AG04449 (cell line): ENCODE results near the gene IGSF21.

Source experiments
- CTCF ChIA-PET: fragments of 350-600 bp; formaldehyde crosslinking; extraction: SDS; loops from one replicate; lab custom pipeline; 2021; ENCODE audit warnings: antibody characterized with exemption; lab: Yijun Ruan, JAX
- POLR2A ChIA-PET: fragments of 400-600, 350-600 bp; formaldehyde crosslinking; extraction: SDS; loops from one replicate; lab custom pipeline; 2020; ENCODE audit warnings: antibody characterized with exemption, inconsistent platforms; lab: Yijun Ruan, JAX
- DNase-seq: peaks from one replicate; pipeline ENCODE4 v3.0.0-alpha.2; 2010; ENCODE audit warnings: low read depth, low spot score
- H3K4me3 ChIP-seq: 2 replicates; pipeline ENCODE4 v1.5.1; 2011; ENCODE audit warnings: low read depth, mild to moderate bottlenecking, control low read depth, low read length
- TF ChIP-seq, protein P1 (sequence below): IDR thresholded peaks from one replicate; pipeline ENCODE4 v1.5.1; 2011; ENCODE audit warnings: mild to moderate bottlenecking, moderate library complexity, low read length, control low read depth, inconsistent platforms; ENCODE audit not compliant: insufficient read depth; ENCODE audit errors: missing control alignments

The IGSF21 gene

GRCh38 chr1:18182398-18183160 lies 75.0 kb downstream of the IGSF21 start:
- no peak for DNase-seq
- CTCF ChIA-PET, result no interaction called here
- POLR2A ChIA-PET, result no interaction called here
- no peak overlapping the region for H3K4me3 ChIP-seq
- TF ChIP-seq, protein P1, sequence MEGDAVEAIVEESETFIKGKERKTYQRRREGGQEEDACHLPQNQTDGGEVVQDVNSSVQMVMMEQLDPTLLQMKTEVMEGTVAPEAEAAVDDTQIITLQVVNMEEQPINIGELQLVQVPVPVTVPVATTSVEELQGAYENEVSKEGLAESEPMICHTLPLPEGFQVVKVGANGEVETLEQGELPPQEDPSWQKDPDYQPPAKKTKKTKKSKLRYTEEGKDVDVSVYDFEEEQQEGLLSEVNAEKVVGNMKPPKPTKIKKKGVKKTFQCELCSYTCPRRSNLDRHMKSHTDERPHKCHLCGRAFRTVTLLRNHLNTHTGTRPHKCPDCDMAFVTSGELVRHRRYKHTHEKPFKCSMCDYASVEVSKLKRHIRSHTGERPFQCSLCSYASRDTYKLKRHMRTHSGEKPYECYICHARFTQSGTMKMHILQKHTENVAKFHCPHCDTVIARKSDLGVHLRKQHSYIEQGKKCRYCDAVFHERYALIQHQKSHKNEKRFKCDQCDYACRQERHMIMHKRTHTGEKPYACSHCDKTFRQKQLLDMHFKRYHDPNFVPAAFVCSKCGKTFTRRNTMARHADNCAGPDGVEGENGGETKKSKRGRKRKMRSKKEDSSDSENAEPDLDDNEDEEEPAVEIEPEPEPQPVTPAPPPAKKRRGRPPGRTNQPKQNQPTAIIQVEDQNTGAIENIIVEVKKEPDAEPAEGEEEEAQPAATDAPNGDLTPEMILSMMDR, result no peak

- TF ChIP-seq, protein P1, result no peak
- no peak overlapping the region for H3K4me3 ChIP-seq
- no peak for DNase-seq
- CTCF ChIA-PET, result no interaction called here
- POLR2A ChIA-PET, result no interaction called here
Measured at GRCh38 chr1:18183533-18183932, 75.9 kb downstream of the IGSF21 start.

DNA sequence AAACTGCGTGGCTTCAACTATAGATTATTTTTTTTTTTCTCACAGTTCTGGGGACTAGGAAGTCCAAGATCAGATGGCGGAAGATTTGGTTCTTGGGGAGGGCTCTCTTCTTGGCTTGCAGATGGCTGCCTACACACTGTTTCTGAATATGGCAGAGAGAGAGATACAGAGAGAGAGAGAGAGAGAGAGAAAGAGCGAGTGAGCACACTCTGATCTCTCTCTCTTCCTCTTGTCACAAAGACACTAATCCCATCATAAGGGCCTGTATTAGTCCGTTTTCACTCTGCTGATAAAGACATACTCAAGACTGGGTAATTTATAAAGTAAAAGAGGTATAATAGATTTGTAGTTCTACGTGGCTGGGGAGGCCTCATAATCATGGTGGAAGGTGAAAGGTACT lies 79.5 kb downstream of the IGSF21 start:
- ChIA-PET CTCF (no interaction called here), POLR2A (no interaction called here)
- TF ChIP-seq, protein P1, result no peak
- H3K4me3 ChIP-seq, result no peak overlapping the region
- DNase-seq, result no peak

DNA sequence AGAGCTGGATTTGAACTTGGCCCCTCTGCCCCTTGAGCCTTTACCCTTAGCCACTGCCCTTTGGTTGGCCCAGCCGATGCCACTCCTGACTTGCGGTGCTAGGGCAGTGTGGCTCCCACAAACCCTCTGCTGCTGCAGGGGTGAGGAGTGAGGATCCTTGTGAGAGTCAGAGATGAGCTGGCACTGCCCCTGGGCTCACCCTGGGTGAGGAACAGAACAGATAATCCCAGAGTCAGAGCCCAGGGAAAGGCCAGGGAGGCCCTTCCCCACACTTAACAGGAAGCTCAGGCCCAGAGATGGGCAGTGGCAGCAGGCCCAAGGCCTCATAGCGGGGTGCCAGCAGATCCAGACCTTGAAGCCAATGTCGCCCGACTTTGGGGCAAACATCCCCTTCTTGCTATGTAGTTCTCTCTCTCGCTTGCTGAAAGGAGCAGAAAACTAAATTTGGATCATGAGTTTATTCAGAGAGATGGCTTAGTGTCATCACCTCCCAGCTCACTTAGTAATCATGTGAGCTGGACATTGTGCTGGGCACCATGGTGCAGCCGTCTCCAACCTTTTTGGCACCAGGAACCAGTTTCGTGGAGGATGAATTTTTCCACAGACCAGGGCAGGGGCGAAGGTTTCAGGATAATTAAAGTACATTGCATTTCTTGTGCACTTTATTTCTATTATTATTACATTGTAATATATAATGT lies 81.4 kb downstream of the IGSF21 start:
- ChIA-PET CTCF (no interaction called here), POLR2A (no interaction called here)
- DNase-seq, result no peak
- no peak overlapping the region for H3K4me3 ChIP-seq
- TF ChIP-seq, protein P1, result no peak

DNA sequence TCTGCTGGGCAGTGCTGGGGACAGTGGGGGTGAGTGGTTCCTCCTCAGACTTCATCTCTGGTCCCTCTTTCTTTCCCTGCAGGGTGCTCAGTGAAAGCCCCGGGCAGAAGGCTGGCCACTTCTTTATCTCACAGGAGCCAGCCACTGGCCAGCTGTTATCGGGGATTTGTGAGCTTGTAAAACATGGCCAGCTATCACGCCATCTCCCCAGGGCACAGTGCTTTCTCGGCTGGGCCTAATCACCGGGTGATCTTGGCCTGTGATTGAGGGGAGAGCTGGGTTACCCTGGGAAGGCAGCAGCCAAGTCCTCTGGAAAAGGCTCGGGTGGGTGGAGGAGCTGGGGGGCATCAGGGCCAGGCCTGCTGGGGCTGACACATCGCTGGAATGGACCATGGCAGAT lies 83.0 kb downstream of the IGSF21 start:
- no peak for DNase-seq
- TF ChIP-seq, protein P1, result no peak
- H3K4me3 ChIP-seq, result no peak overlapping the region
- ChIA-PET POLR2A (no interaction called here), CTCF (no interaction called here)

DNA sequence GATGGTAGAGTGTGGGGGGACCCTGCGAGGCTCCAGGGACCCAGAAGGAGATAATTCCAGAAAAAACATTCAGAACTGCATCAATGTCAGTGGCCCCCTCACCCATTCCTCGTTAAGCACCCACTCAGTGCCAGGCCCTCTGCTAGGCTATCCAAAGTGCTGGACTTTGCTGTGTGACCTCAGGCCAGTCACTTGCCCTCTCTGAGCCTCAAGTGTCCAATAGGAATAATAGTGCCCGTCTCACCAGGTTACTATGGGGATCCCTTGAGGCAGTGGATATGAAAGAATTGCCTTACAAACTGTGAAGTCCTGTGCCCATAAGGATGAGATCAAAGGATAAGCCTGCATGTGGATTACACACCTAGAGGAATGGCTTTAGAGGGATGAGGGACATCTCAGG lies 83.4 kb downstream of the IGSF21 start:
- H3K4me3 ChIP-seq, result no peak overlapping the region
- ChIA-PET CTCF (no interaction called here), POLR2A (no interaction called here)
- no peak for DNase-seq
- TF ChIP-seq, protein P1, result no peak
